ENCODE measurements around the gene MDFIC2. TPM values are rescaled to one million over a fixed set of nuclear protein-coding genes. Genes with fewer than 3 reads are reported as not detected.

Gene MDFIC2
- total and polyA plus RNA-seq, 2 donors (not counting 3 experiments of a cell fraction or from before 2014, with no cell fraction given): not detected

- H3K9ac ChIP-seq (replicated peaks; ENCODE audit: extremely low read depth, insufficient read depth, low read length): peak overlapping the region; percentile 65
- dilution Hi-C loops (cut with MboI; ENCODE audit: extremely low pct_ligation_motif_present, low sequenced_read_pairs) (no loop called here), intact Hi-C loops (cut with micrococcal nuclease) (loop anchor here (2.0 to 5.0 kb wide), 3 partner anchors 111 to 855 kb away; no protein-coding TSS in a partner anchor)
- H3K4me2 ChIP-seq (ENCODE audit: insufficient read depth, low read length): peak overlapping the region; percentile 72
- no peaks in the 10 kb centered on the region for H3K79me2 ChIP-seq (ENCODE audit: control insufficient read depth, insufficient read depth, low read length)
- peak overlapping the region; percentile 87 for H3K27ac ChIP-seq (ENCODE audit: insufficient read depth, low read depth, low read length)
- H2AFZ ChIP-seq (ENCODE audit: low read depth, low read length): peak overlapping the region; percentile 24
- H4K20me1 ChIP-seq (replicated peaks; ENCODE audit: control insufficient read depth, extremely low read depth, insufficient read depth, low read length): no peaks in the 10 kb centered on the region
- no peaks in the 10 kb centered on the region for H3K9me3 ChIP-seq (replicated peaks; ENCODE audit: control insufficient read depth, insufficient read depth, low read length)
- ChIA-PET POLR2A (interaction anchor here (0.6 kb wide), 1 partner anchor 1882 kb away, joined by 5 read pairs; no protein-coding TSS in a partner anchor), CTCF (no interaction called here)
- TF ChIP-seq FOS (IDR thresholded peaks at IDR 0.05; ENCODE audit: borderline replicate concordance, insufficient read depth, low read length) (peak; percentile 70), GATA2 (IDR thresholded peaks at IDR 0.05; ENCODE audit: insufficient read depth, insufficient read length, low read depth, low read length) (peak; percentile 49), JUN (IDR thresholded peaks at IDR 0.05; ENCODE audit: borderline replicate concordance, insufficient read depth, insufficient read length, low read depth) (peak; percentile 50), POLR2AphosphoS5 (IDR thresholded peaks at IDR 0.05; ENCODE audit: insufficient read depth, low read depth, low read length) (no peak)
- DNase-seq (ENCODE audit: low read depth, low spot score): peak; percentile 82
- H3K36me3 ChIP-seq (ENCODE audit: control insufficient read depth in 2 of 2, extremely low read depth in 1 of 2, insufficient read depth in 2 of 2, low read length in 2 of 2): no peaks in the 10 kb centered on the region
- H3K4me3 ChIP-seq (replicated peaks in 1 of 3; ENCODE audit: insufficient read depth in 1 of 3, low read depth in 1 of 3, low read length in 3 of 3): no peak overlapping the region
- FAIRE-seq: no peak
- no TSS peak for BruUV-seq (replicated peaks)
- H3K27me3 ChIP-seq (ENCODE audit: control insufficient read depth in 2 of 2, insufficient read depth in 2 of 2, low read length in 2 of 2): no peaks in the 10 kb centered on the region
- no peaks in the 10 kb centered on the region for H3K9me1 ChIP-seq (replicated peaks; ENCODE audit: control insufficient read depth, extremely low read depth, insufficient read depth, low read length)
- H3K4me1 ChIP-seq (ENCODE audit: control insufficient read depth, extremely low read depth, insufficient read depth, low read length): peaks cover 35% of the 10 kb centered on the region
Measured at GRCh38 chr3:70247955-70248354, 64.5 kb downstream of the MDFIC2 start.

GRCh38 chr3:70245746-70246525 lies 66.5 kb downstream of the MDFIC2 start:
- TF ChIP-seq POLR2A (IDR thresholded peaks at IDR 0.05; ENCODE audit: low read depth, low read length) (no peak), EZH2 (IDR thresholded peaks at IDR 0.05; ENCODE audit: borderline replicate concordance, low read depth, low read length, severe bottlenecking) (no peak), MYC (IDR thresholded peaks at IDR 0.05; ENCODE audit: low read depth, low read length) (no peak), POLR2AphosphoS5 (IDR thresholded peaks at IDR 0.05; ENCODE audit: insufficient read depth, low read depth, low read length) (no peak), FOS (IDR thresholded peaks at IDR 0.05; ENCODE audit: borderline replicate concordance, insufficient read depth, low read length) (no peak), CTCF (IDR thresholded peaks at IDR 0.05; ENCODE audit: extremely low read depth in 1 of 2, insufficient read depth in 1 of 2, low read depth in 1 of 2, low read length in 2 of 2) (no peak), GATA2 (IDR thresholded peaks at IDR 0.05; ENCODE audit: insufficient read depth, insufficient read length, low read depth, low read length) (no peak), JUN (IDR thresholded peaks at IDR 0.05; ENCODE audit: borderline replicate concordance, insufficient read depth, insufficient read length, low read depth) (no peak), MAX (IDR thresholded peaks at IDR 0.05; ENCODE audit: insufficient read depth, insufficient read length) (no peak)
- intact Hi-C loops (cut with micrococcal nuclease): loop anchor here (5.0 kb wide), 1 partner anchor 124 kb away; no protein-coding TSS in a partner anchor

More at GRCh38 chr3:70245746-70246525, 66.5 kb downstream of the MDFIC2 start:
- no peaks in the 10 kb centered on the region for H3K9me1 ChIP-seq (replicated peaks; ENCODE audit: control insufficient read depth, extremely low read depth, insufficient read depth, low read length)
- ChIA-PET CTCF (no interaction called here), POLR2A (no interaction called here)
- H3K4me2 ChIP-seq (ENCODE audit: insufficient read depth, low read length): no peak overlapping the region
- H3K27ac ChIP-seq (ENCODE audit: insufficient read depth, low read depth, low read length): no peak overlapping the region
- DNase-seq (ENCODE audit: low read depth, low spot score): no peak
- no peak for FAIRE-seq
- H4K20me1 ChIP-seq (replicated peaks; ENCODE audit: control insufficient read depth, extremely low read depth, insufficient read depth, low read length): no peaks in the 10 kb centered on the region
- no peak overlapping the region for H2AFZ ChIP-seq (ENCODE audit: low read depth, low read length)
- no peak overlapping the region for H3K4me3 ChIP-seq (replicated peaks in 1 of 3; ENCODE audit: insufficient read depth in 1 of 3, low read depth in 1 of 3, low read length in 3 of 3)
- no peaks in the 10 kb centered on the region for H3K9me3 ChIP-seq (replicated peaks; ENCODE audit: control insufficient read depth, insufficient read depth, low read length)
- H3K4me1 ChIP-seq (ENCODE audit: control insufficient read depth, extremely low read depth, insufficient read depth, low read length): peaks cover 45% of the 10 kb centered on the region
- dilution Hi-C loops (cut with MboI; ENCODE audit: extremely low pct_ligation_motif_present, low sequenced_read_pairs): no loop called here
- no peaks in the 10 kb centered on the region for H3K79me2 ChIP-seq (ENCODE audit: control insufficient read depth, insufficient read depth, low read length)
- H3K9ac ChIP-seq (replicated peaks; ENCODE audit: extremely low read depth, insufficient read depth, low read length): no peak overlapping the region
- H3K27me3 ChIP-seq (ENCODE audit: control insufficient read depth in 2 of 2, insufficient read depth in 2 of 2, low read length in 2 of 2): no peaks in the 10 kb centered on the region
- no peaks in the 10 kb centered on the region for H3K36me3 ChIP-seq (ENCODE audit: control insufficient read depth in 2 of 2, extremely low read depth in 1 of 2, insufficient read depth in 2 of 2, low read length in 2 of 2)
- BruUV-seq (replicated peaks): no TSS peak
